GM23248 (cell line): Measurements from ENCODE around the gene TDP2.

Source experiments
- EZH2 ChIP-seq: fragments of 200-600 bp; sonication (generic); IDR thresholded peaks from 2 replicates; pipeline ENCODE4 v1.6.1; 2018; ENCODE audit warnings: antibody characterized with exemption, mild to moderate bottlenecking; ENCODE audit not compliant: insufficient read depth, poor library complexity, severe bottlenecking
- EZH2phosphoT487 ChIP-seq: fragments of 200-600 bp; sonication (generic); IDR thresholded peaks from 2 replicates; pipeline ENCODE4 v1.6.1; 2018; ENCODE audit warnings: antibody characterized with exemption, moderate library complexity, mild to moderate bottlenecking, low read depth; ENCODE audit not compliant: insufficient read depth

DNA sequence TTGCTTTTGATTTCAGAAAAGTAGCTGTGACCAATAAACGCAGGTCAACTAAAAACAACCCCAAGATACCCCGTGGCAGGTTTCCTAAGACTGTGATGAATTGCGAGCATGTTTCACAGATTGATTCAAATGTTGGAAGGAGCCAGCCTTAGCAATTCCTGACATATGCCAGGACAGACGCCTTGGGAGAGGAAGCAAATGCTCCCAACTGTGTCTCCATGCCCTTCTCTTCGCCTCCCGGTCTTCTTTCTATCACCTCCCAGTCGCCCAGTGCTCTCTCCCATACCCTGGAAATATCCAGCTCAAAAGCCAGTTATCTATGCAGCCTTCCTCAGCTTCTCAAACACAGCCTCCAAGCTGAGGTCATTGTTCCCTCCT lies 52.7 kb downstream of the TDP2 start:
- no peak for TF ChIP-seq EZH2phosphoT487
- TF ChIP-seq EZH2 = no peak
